A673 (cell line): ENCODE data around the gene GRIN3B.

Source experiments
- CTCF ChIP-seq: fragments of 300-800, 200-600 bp; sonication (generic); conservative IDR thresholded peaks from 2 replicates; pipeline ENCODE4 v1.5.1; 2017; ENCODE audit warnings: low read depth, mild to moderate bottlenecking, antibody characterized with exemption, low read length, moderate library complexity, mixed read lengths
- EZH2 ChIP-seq: fragments of 200-600 bp; sonication (generic); IDR thresholded peaks from 2 replicates; pipeline ENCODE4 v1.6.1; 2017; ENCODE audit warnings: borderline replicate concordance, low read depth, mild to moderate bottlenecking, mixed read lengths, antibody characterized with exemption, low read length; ENCODE audit not compliant: poor library complexity, severe bottlenecking

GRCh38 chr19:955803-956765 is 44.1 kb upstream of the GRIN3B start:
- TF ChIP-seq CTCF = no peak
- no peak for TF ChIP-seq EZH2
